ENCODE results near the gene GRK7.

- TF ChIP-seq CTCF (IDR thresholded peaks at IDR 0.05 in 2 of 3, conservative IDR thresholded peaks at IDR 0.05 in 1 of 3; ENCODE audit: borderline replicate concordance in 1 of 3, insufficient read depth in 1 of 3, low read depth in 2 of 3, low read length in 2 of 3) (no peak), POLR2AphosphoS5 (IDR thresholded peaks at IDR 0.05; ENCODE audit: low read depth, low read length) (no peak), ATF3 (IDR thresholded peaks at IDR 0.05) (no peak), SP1 (IDR thresholded peaks at IDR 0.05; ENCODE audit: low read depth) (no peak), REST (IDR thresholded peaks at IDR 0.05; ENCODE audit: low read depth) (no peak), EZH2 (IDR thresholded peaks at IDR 0.05) (no peak), POLR2A (IDR thresholded peaks at IDR 0.05; ENCODE audit: borderline replicate concordance, extremely low read depth, insufficient read depth, insufficient read length) (no peak), YY1 (IDR thresholded peaks at IDR 0.05; ENCODE audit: extremely low read depth, insufficient replicate concordance, low read depth, low read length) (no peak)
Measured at GRCh38 chr3:141779667-141780066, 16.5 kb downstream of the GRK7 start.
